Esophagus muscularis mucosa (tissue), 3 donors: ENCODE data around the gene PTS.

Experiments used
- CTCF ChIP-seq, 3 experiments: fragments of 200-600 bp in 2 of 3; fragments of 450-650 bp in 1 of 3; sonication (generic) in 2 of 3; IDR thresholded peaks; one replicate each; pipeline ENCODE4 v1.5.1; 2017 to 2019; ENCODE audit warnings: antibody characterized with exemption in 3 of 3, mild to moderate bottlenecking in 2 of 3, moderate library complexity in 1 of 3
- EP300 ChIP-seq: sonication (generic); formaldehyde crosslinking; IDR thresholded peaks from one replicate; pipeline ENCODE4 v1.6.1; 2017; ENCODE audit warnings: antibody characterized with exemption

- no peak for TF ChIP-seq CTCF (IDR thresholded peaks at IDR 0.05)
- TF ChIP-seq EP300, result no peak
Measured at GRCh38 chr11:112229159-112229558, 2.9 kb downstream of the PTS start.
